GM12878 (cell line): ENCODE data around the gene EPHB1.

Experiments used
- CEBPB ChIP-seq, 2 experiments: fragments of 150-350 bp in 1 of 2; IDR thresholded peaks; 2 replicates each; pipeline ENCODE4 v1.6.1; 2012 to 2014; ENCODE audit warnings: low read depth in 2 of 2, low read length in 2 of 2, borderline replicate concordance in 1 of 2, inconsistent platforms in 1 of 2
- CTCF ChIP-seq, 3 experiments: IDR thresholded peaks in 2 of 3; conservative IDR thresholded peaks in 1 of 3; 2 replicates each; pipeline ENCODE4 v1.5.1; 2011; ENCODE audit warnings: low read depth in 3 of 3, low read length in 3 of 3, mild to moderate bottlenecking in 3 of 3, control low read depth in 2 of 3, moderate library complexity in 2 of 3, inconsistent platforms in 1 of 3, mixed read lengths in 1 of 3; ENCODE audit not compliant: control insufficient read depth in 2 of 3, insufficient read depth in 1 of 3; ENCODE audit errors: extremely low read depth in 1 of 3
- EGR1 ChIP-seq, 2 experiments: IDR thresholded peaks; 1 replicate in 1 of 2; 2 replicates in 1 of 2; pipeline ENCODE4 v1.6.1; 2011 to 2012; ENCODE audit warnings: low read depth in 2 of 2, low read length in 2 of 2, borderline replicate concordance in 1 of 2, mild to moderate bottlenecking in 1 of 2, moderate library complexity in 1 of 2
- EP300 ChIP-seq, 2 experiments: fragments of 150-350 bp in 1 of 2; IDR thresholded peaks; 2 replicates each; pipeline ENCODE4 v1.6.1; 2011 to 2012; ENCODE audit warnings: low read depth in 2 of 2, low read length in 2 of 2, borderline replicate concordance in 1 of 2, improper control_type of control experiment in 1 of 2, inconsistent platforms in 1 of 2; ENCODE audit not compliant: control insufficient read depth in 1 of 2
- FOXK2 ChIP-seq: fragments of 450-650 bp; IDR thresholded peaks from 2 replicates; pipeline ENCODE4 v1.6.1; 2017; ENCODE audit warnings: mild to moderate bottlenecking, moderate library complexity
- JUND ChIP-seq: IDR thresholded peaks from 2 replicates; pipeline ENCODE4 v1.6.1; 2012; ENCODE audit warnings: low read depth, mild to moderate bottlenecking, low read length, improper control_type of control experiment, moderate library complexity
- KDM1A ChIP-seq: fragments of 200-600 bp; sonication (generic); IDR thresholded peaks from 2 replicates; pipeline ENCODE4 v1.6.1; 2016; ENCODE audit warnings: borderline replicate concordance
- RCOR1 ChIP-seq: conservative IDR thresholded peaks from 2 replicates; pipeline ENCODE4 v1.6.1; 2012; ENCODE audit warnings: low read depth, low read length, improper control_type of control experiment
- REST ChIP-seq: IDR thresholded peaks from 2 replicates; pipeline ENCODE4 v1.6.1; 2012; ENCODE audit warnings: mild to moderate bottlenecking, low read depth, low read length
- SP1 ChIP-seq: IDR thresholded peaks from one replicate; pipeline ENCODE4 v1.6.1; 2011; ENCODE audit warnings: low read depth, low read length
- SREBF2 ChIP-seq: IDR thresholded peaks from 2 replicates; pipeline ENCODE4 v1.6.1; 2012; ENCODE audit warnings: mild to moderate bottlenecking, low read length
- TF ChIP-seq, protein P1 (sequence below): fragments of 450-650 bp; formaldehyde crosslinking; IDR thresholded peaks from 2 replicates; pipeline ENCODE4 v1.4.0; 2020; ENCODE audit warnings: mild to moderate bottlenecking, moderate library complexity
- TF ChIP-seq, protein P2 (sequence below): IDR thresholded peaks from 2 replicates; pipeline ENCODE4 v1.6.1; 2012; ENCODE audit warnings: low read depth, low read length, improper control_type of control experiment

DNA sequence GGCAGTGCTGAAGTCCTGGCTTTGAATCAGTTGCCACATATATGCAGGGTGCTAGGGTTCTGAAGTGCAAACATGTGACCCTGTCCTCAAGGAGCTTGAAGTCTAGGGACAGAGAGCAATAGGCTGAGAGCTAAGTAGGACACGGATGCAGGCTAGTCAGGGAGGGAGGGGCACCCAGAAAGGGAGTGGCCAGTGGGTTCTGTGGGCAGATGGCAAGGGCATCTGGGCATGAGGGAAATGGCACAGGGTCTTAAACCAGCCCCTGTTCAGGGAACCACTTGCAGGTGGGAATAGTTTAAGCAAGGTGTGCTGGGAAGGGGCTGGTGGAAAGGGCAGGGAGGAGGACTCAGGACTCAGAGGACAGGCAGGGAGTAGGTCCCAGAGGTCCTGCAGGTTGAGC lies 46.4 kb upstream of the EPHB1 start:
- TF ChIP-seq FOXK2 (no peak), SREBF2 (no peak), RCOR1 (no peak), KDM1A (no peak), CTCF (IDR thresholded peaks at IDR 0.05 in 2 of 3, conservative IDR thresholded peaks at IDR 0.05 in 1 of 3; ENCODE audit: control insufficient read depth in 2 of 3, extremely low read depth in 1 of 3, insufficient read depth in 1 of 3, low read depth in 3 of 3, low read length in 3 of 3) (no peak), EP300 (IDR thresholded peaks at IDR 0.05; ENCODE audit: borderline replicate concordance in 1 of 2, control insufficient read depth in 1 of 2, low read depth in 2 of 2, low read length in 2 of 2) (no peak), REST (no peak), EGR1 (IDR thresholded peaks at IDR 0.05; ENCODE audit: borderline replicate concordance in 1 of 2, low read depth in 2 of 2, low read length in 2 of 2) (no peak), JUND (no peak), CEBPB (IDR thresholded peaks at IDR 0.05; ENCODE audit: borderline replicate concordance in 1 of 2, low read depth in 2 of 2, low read length in 2 of 2) (no peak), SP1 (no peak)
- TF ChIP-seq, protein P1, sequence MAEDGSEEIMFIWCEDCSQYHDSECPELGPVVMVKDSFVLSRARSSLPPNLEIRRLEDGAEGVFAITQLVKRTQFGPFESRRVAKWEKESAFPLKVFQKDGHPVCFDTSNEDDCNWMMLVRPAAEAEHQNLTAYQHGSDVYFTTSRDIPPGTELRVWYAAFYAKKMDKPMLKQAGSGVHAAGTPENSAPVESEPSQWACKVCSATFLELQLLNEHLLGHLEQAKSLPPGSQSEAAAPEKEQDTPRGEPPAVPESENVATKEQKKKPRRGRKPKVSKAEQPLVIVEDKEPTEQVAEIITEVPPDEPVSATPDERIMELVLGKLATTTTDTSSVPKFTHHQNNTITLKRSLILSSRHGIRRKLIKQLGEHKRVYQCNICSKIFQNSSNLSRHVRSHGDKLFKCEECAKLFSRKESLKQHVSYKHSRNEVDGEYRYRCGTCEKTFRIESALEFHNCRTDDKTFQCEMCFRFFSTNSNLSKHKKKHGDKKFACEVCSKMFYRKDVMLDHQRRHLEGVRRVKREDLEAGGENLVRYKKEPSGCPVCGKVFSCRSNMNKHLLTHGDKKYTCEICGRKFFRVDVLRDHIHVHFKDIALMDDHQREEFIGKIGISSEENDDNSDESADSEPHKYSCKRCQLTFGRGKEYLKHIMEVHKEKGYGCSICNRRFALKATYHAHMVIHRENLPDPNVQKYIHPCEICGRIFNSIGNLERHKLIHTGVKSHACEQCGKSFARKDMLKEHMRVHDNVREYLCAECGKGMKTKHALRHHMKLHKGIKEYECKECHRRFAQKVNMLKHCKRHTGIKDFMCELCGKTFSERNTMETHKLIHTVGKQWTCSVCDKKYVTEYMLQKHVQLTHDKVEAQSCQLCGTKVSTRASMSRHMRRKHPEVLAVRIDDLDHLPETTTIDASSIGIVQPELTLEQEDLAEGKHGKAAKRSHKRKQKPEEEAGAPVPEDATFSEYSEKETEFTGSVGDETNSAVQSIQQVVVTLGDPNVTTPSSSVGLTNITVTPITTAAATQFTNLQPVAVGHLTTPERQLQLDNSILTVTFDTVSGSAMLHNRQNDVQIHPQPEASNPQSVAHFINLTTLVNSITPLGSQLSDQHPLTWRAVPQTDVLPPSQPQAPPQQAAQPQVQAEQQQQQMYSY (CRISPR knock-in tag): no peak
- TF ChIP-seq, protein P2, sequence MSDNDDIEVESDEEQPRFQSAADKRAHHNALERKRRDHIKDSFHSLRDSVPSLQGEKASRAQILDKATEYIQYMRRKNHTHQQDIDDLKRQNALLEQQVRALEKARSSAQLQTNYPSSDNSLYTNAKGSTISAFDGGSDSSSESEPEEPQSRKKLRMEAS: no peak
